H9 (cell line): ENCODE data around the gene TTLL9. TPM values are rescaled to one million over a fixed set of nuclear protein-coding genes. Genes with fewer than 3 reads are reported as not detected.

Experiments used
- DNase-seq: peaks from one replicate; pipeline ENCODE4 v3.0.0-alpha.2; 2017
- H2AFZ ChIP-seq: one replicate; pipeline ENCODE4 v1.6.1; 2013; ENCODE audit warnings: mild to moderate bottlenecking, low read length, control low read depth, moderate library complexity
- H2AK5ac ChIP-seq: 2 replicates; pipeline ENCODE4 v1.6.1; 2013; ENCODE audit warnings: low read length, control low read depth, mixed read lengths; ENCODE audit not compliant: insufficient read length
- H2BK120ac ChIP-seq: one replicate; pipeline ENCODE4 v1.6.1; 2013; ENCODE audit warnings: low read depth, mild to moderate bottlenecking, low read length, control low read depth, inconsistent platforms; ENCODE audit not compliant: poor library complexity, severe bottlenecking
- H2BK12ac ChIP-seq: 2 replicates; pipeline ENCODE4 v1.6.1; 2013; ENCODE audit warnings: low read length, control low read depth, mixed read lengths, low read depth; ENCODE audit not compliant: insufficient read length
- H2BK15ac ChIP-seq: 2 replicates; pipeline ENCODE4 v1.6.1; 2013; ENCODE audit warnings: low read depth, low read length, control low read depth
- H2BK20ac ChIP-seq: one replicate; pipeline ENCODE4 v1.6.1; 2013; ENCODE audit warnings: low read depth, mild to moderate bottlenecking, low read length, control low read depth, inconsistent platforms; ENCODE audit not compliant: poor library complexity, severe bottlenecking
- H2BK5ac ChIP-seq: 2 replicates; pipeline ENCODE4 v1.6.1; 2013; ENCODE audit warnings: low read length, control low read depth, mixed read lengths; ENCODE audit not compliant: insufficient read length
- H3K14ac ChIP-seq: 2 replicates; pipeline ENCODE4 v1.6.1; 2013; ENCODE audit warnings: low read length, control low read depth; ENCODE audit not compliant: insufficient read depth
- H3K18ac ChIP-seq: 2 replicates; pipeline ENCODE4 v1.6.1; 2013; ENCODE audit warnings: low read depth, mild to moderate bottlenecking, mixed read lengths, low read length, control low read depth; ENCODE audit not compliant: insufficient read length
- H3K23ac ChIP-seq: 2 replicates; pipeline ENCODE4 v1.6.1; 2013; ENCODE audit warnings: low read length, control low read depth, mixed read lengths, low read depth; ENCODE audit not compliant: insufficient read length
- H3K23me2 ChIP-seq: 2 replicates; pipeline ENCODE4 v1.6.1; 2013; ENCODE audit warnings: low read depth, mild to moderate bottlenecking, mixed read lengths, low read length, control low read depth; ENCODE audit not compliant: insufficient read length, poor library complexity, severe bottlenecking
- H3K27ac ChIP-seq: 2 replicates; pipeline ENCODE4 v1.5.1; 2013; ENCODE audit warnings: low read length, control low read depth, mixed read lengths, low read depth; ENCODE audit not compliant: insufficient read length
- H3K27me3 ChIP-seq: 2 replicates; pipeline ENCODE4 v1.6.1; 2013; ENCODE audit warnings: low read length, control low read depth, inconsistent platforms; ENCODE audit not compliant: insufficient read depth
- H3K4ac ChIP-seq: 2 replicates; pipeline ENCODE4 v1.6.1; 2013; ENCODE audit warnings: low read depth, mild to moderate bottlenecking, control low read depth, inconsistent platforms, low read length, moderate library complexity
- H3K4me1 ChIP-seq: 2 replicates; pipeline ENCODE4 v1.6.1; 2013; ENCODE audit warnings: low read length, control low read depth, inconsistent platforms; ENCODE audit not compliant: insufficient read depth
- H3K4me2 ChIP-seq: 2 replicates; pipeline ENCODE4 v1.6.1; 2013; ENCODE audit warnings: low read length, control low read depth, mixed read lengths; ENCODE audit not compliant: insufficient read length, insufficient read depth
- H3K56ac ChIP-seq: 2 replicates; pipeline ENCODE4 v1.6.1; 2013; ENCODE audit warnings: low read depth, mild to moderate bottlenecking, mixed read lengths, low read length, control low read depth; ENCODE audit not compliant: insufficient read length
- H3K79me1 ChIP-seq: 2 replicates; pipeline ENCODE4 v1.6.1; 2013; ENCODE audit warnings: low read depth, mild to moderate bottlenecking, moderate library complexity, low read length, control low read depth, inconsistent platforms; ENCODE audit not compliant: insufficient read depth, poor library complexity, severe bottlenecking
- H3K79me2 ChIP-seq: 2 replicates; pipeline ENCODE4 v1.6.1; 2013; ENCODE audit warnings: low read length, control low read depth, inconsistent platforms; ENCODE audit not compliant: insufficient read depth
- H3K9ac ChIP-seq: 2 replicates; pipeline ENCODE4 v1.6.1; 2013; ENCODE audit warnings: low read length, control low read depth, mixed read lengths; ENCODE audit not compliant: insufficient read length; ENCODE audit errors: extremely low read depth
- H3K9me3 ChIP-seq: one replicate; pipeline ENCODE4 v1.6.1; 2013; ENCODE audit warnings: low read depth, low read length, inconsistent platforms; ENCODE audit not compliant: control insufficient read depth
- H3T11ph ChIP-seq: one replicate; pipeline ENCODE4 v1.6.1; 2013; ENCODE audit warnings: mild to moderate bottlenecking, low read length, control low read depth, inconsistent platforms
- H4K20me1 ChIP-seq: one replicate; pipeline ENCODE4 v1.6.1; 2013; ENCODE audit not compliant: control insufficient read depth, insufficient read length, insufficient read depth
- H4K5ac ChIP-seq: 2 replicates; pipeline ENCODE4 v1.6.1; 2013; ENCODE audit warnings: low read depth, mild to moderate bottlenecking, mixed read lengths, low read length, control low read depth; ENCODE audit not compliant: insufficient read length
- H4K8ac ChIP-seq: replicated peaks from 2 replicates; pipeline ENCODE4 v1.6.1; 2013; ENCODE audit warnings: low read length, control low read depth, mixed read lengths, low read depth; ENCODE audit not compliant: insufficient read length
- H4K91ac ChIP-seq: 2 replicates; pipeline ENCODE4 v1.6.1; 2013; ENCODE audit warnings: low read depth, mild to moderate bottlenecking, moderate library complexity, mixed read lengths, low read length, control low read depth; ENCODE audit not compliant: insufficient read length
- H3K27ac Mint-ChIP-seq, 3 experiments: 2 replicates in 2 of 3; 3 replicates in 1 of 3; pipeline ENCODE4 v1.8.0; 2020 to 2021; ENCODE audit warnings: mixed read lengths in 3 of 3, mild to moderate bottlenecking in 1 of 3, moderate library complexity in 1 of 3
- H3K27me3 Mint-ChIP-seq: 2 replicates; pipeline ENCODE4 v1.8.0; 2021; ENCODE audit warnings: low read depth, mild to moderate bottlenecking, moderate library complexity, mixed read lengths
- H3K36me3 Mint-ChIP-seq, 3 experiments: 2 replicates in 2 of 3; 3 replicates in 1 of 3; pipeline ENCODE4 v1.8.0; 2020 to 2021; ENCODE audit warnings: low read depth in 3 of 3, mixed read lengths in 3 of 3; ENCODE audit not compliant: insufficient read depth in 1 of 3
- H3K4me1 Mint-ChIP-seq, 2 experiments: 2 replicates each; pipeline ENCODE4 v1.8.0; 2020; ENCODE audit warnings: mixed read lengths in 2 of 2
- H3K4me3 Mint-ChIP-seq, 2 experiments: 2 replicates in 1 of 2; 3 replicates in 1 of 2; pipeline ENCODE4 v1.8.0; 2020 to 2021; ENCODE audit warnings: mild to moderate bottlenecking in 2 of 2, mixed read lengths in 2 of 2, moderate library complexity in 1 of 2
- H3K9me3 Mint-ChIP-seq, 2 experiments: 2 replicates in 1 of 2; 3 replicates in 1 of 2; pipeline ENCODE4 v1.8.0; 2020; ENCODE audit warnings: mild to moderate bottlenecking in 2 of 2, mixed read lengths in 2 of 2, moderate library complexity in 1 of 2
- CTCF ChIP-seq: fragments of 200-600 bp; sonication (generic); conservative IDR thresholded peaks from 3 replicates; pipeline ENCODE4 v1.8.0; 2021; ENCODE audit warnings: antibody characterized with exemption, mild to moderate bottlenecking
- WGBS: extraction: QIAGEN DNeasy Blood & Tissue Kit; methylation state at CpG from one replicate; pipeline ENCODE4 v1.1.7; 2013; ENCODE audit warnings: missing lambda C conversion rate, low lambda C conversion rate, mixed read lengths; ENCODE audit not compliant: insufficient read length; ENCODE audit errors: extremely low coverage; 5-methylcytosine and 5-hydroxymethylcytosine counted together
- total RNA-seq: library from RNA; stranded (reverse); gene quantifications from 2 replicates; pipeline ENCODE4 v1.2.1, GENCODE V29; 2021

The TTLL9 gene
- total RNA-seq, 1 experiment from 2014 or later, result 0.20 TPM

GRCh38 chr20:31859266-31859997, 11.0 kb upstream of the TTLL9 start:
- Histone ChIP-seq H3K79me1 (no peaks in the 10 kb centered on the region), H3K4me2 (no peak overlapping the region), H3K18ac (no peak overlapping the region), H3K14ac (no peak overlapping the region), H3K27me3 (no peaks in the 10 kb centered on the region), H3K23ac (no peak overlapping the region), H3K56ac (no peak overlapping the region), H2BK5ac (no peak overlapping the region), H2BK20ac (no peak overlapping the region), H4K20me1 (no peaks in the 10 kb centered on the region), H3K79me2 (no peaks in the 10 kb centered on the region), H2BK12ac (no peak overlapping the region), H3K4ac (no peak overlapping the region), H3K23me2 (peaks cover 13% of the 10 kb centered on the region), H2BK120ac (no peak overlapping the region), H4K91ac (no peak overlapping the region), H3K9me3 (no peaks in the 10 kb centered on the region), H2AK5ac (no peak overlapping the region), H4K5ac (no peak overlapping the region), H3K9ac (no peak overlapping the region), H3K4me1 (peaks cover 5% of the 10 kb centered on the region; the same call in 1 of the 2 replicates), H4K8ac (no peak overlapping the region), H3K27ac (no peak overlapping the region), H2AFZ (no peak overlapping the region), H3T11ph (no peak overlapping the region), H2BK15ac (no peak overlapping the region)
- peaks cover 14% of the 10 kb centered on the region for H3K27me3 Mint-ChIP-seq
- H3K4me1 Mint-ChIP-seq, result peaks cover 29 to 30% of the 10 kb centered on the region in 2 experiments
- H3K9me3 Mint-ChIP-seq, result no peaks in the 10 kb centered on the region
- DNase-seq, result no peak
- H3K36me3 Mint-ChIP-seq, result no peaks in the 10 kb centered on the region; a peak in 1 of 7 replicates
- TF ChIP-seq CTCF, result no peak
- no peak overlapping the region for H3K27ac Mint-ChIP-seq
- no CpG with 5 or more reads among the region's 5 CpGs for WGBS
- H3K4me3 Mint-ChIP-seq, result no peak overlapping the region
